SK-N-SH treated with all-trans-retinoic acid at 6 μM for 48 hours (cell line): ENCODE measurements around the gene HPS1.

Source experiments
- ATAC-seq: fragments of 200-7000 bp; cut with Tn5 transposase; 3 replicates; pipeline ENCODE4 v1.9.1; 2020; ENCODE audit warnings: mild to moderate bottlenecking, moderate library complexity
- CREB5 ChIP-seq: fragments of 250-450 bp; sonication (Bioruptor Pico); IDR thresholded peaks from 2 replicates; pipeline ENCODE4 v1.5.1; 2020; ENCODE audit warnings: low read depth, mild to moderate bottlenecking, moderate library complexity
- CSDC2 ChIP-seq: fragments of 250-450 bp; sonication (Bioruptor Pico); IDR thresholded peaks from 2 replicates; pipeline ENCODE4 v1.5.0; 2020; ENCODE audit warnings: mild to moderate bottlenecking, moderate library complexity
- ESRRG ChIP-seq: fragments of 250-450 bp; sonication (Bioruptor Pico); IDR thresholded peaks from 2 replicates; pipeline ENCODE4 v1.6.1; 2021; ENCODE audit warnings: mild to moderate bottlenecking
- GLIS3 ChIP-seq: fragments of 250-450 bp; sonication (Bioruptor Pico); IDR thresholded peaks from 2 replicates; pipeline ENCODE4 v1.5.0; 2020; ENCODE audit warnings: mild to moderate bottlenecking, moderate library complexity
- ISL1 ChIP-seq: fragments of 250-450 bp; sonication (Bioruptor Pico); IDR thresholded peaks from 2 replicates; pipeline ENCODE4 v2.1.2; 2022; ENCODE audit warnings: mild to moderate bottlenecking, moderate library complexity
- OSR1 ChIP-seq: fragments of 250-450 bp; sonication (Bioruptor Pico); IDR thresholded peaks from 2 replicates; pipeline ENCODE4 v1.8.0; 2022; ENCODE audit warnings: moderate library complexity, mild to moderate bottlenecking, inconsistent platforms
- PATZ1 ChIP-seq: fragments of 250-450 bp; sonication (Bioruptor Pico); IDR thresholded peaks from 2 replicates; pipeline ENCODE4 v1.8.0; 2020; ENCODE audit warnings: mild to moderate bottlenecking, moderate library complexity, borderline replicate concordance
- POU6F1 ChIP-seq: fragments of 250-450 bp; sonication (Bioruptor Pico); IDR thresholded peaks from 2 replicates; pipeline ENCODE4 v1.8.0; 2021; ENCODE audit warnings: low read depth, mild to moderate bottlenecking, moderate library complexity, borderline replicate concordance
- RARB ChIP-seq: fragments of 250-450 bp; sonication (Bioruptor Pico); IDR thresholded peaks from 2 replicates; pipeline ENCODE4 v1.8.0; 2021; ENCODE audit warnings: mild to moderate bottlenecking, moderate library complexity
- SNAI2 ChIP-seq: fragments of 250-450 bp; sonication (Bioruptor Pico); IDR thresholded peaks from 2 replicates; pipeline ENCODE4 v1.5.0; 2020; ENCODE audit warnings: mild to moderate bottlenecking, moderate library complexity
- TCF4 ChIP-seq: fragments of 250-450 bp; sonication (Bioruptor Pico); IDR thresholded peaks from 2 replicates; pipeline ENCODE4 v1.8.0; 2021; ENCODE audit warnings: mild to moderate bottlenecking, moderate library complexity, borderline replicate concordance
- TOX ChIP-seq: fragments of 250-450 bp; sonication (Bioruptor Pico); IDR thresholded peaks from 2 replicates; pipeline ENCODE4 v1.8.0; 2021; ENCODE audit warnings: mild to moderate bottlenecking, moderate library complexity, borderline replicate concordance
- TSHZ2 ChIP-seq: fragments of 250-450 bp; sonication (Bioruptor Pico); IDR thresholded peaks from 2 replicates; pipeline ENCODE4 v1.5.0; 2020; ENCODE audit warnings: mild to moderate bottlenecking, moderate library complexity
- ZC3H10 ChIP-seq: fragments of 250-450 bp; sonication (Bioruptor Pico); IDR thresholded peaks from 2 replicates; pipeline ENCODE4 v1.5.1; 2021; ENCODE audit warnings: mild to moderate bottlenecking, moderate library complexity
- ZFP3 ChIP-seq: fragments of 250-450 bp; sonication (Bioruptor Pico); IDR thresholded peaks from 2 replicates; pipeline ENCODE4 v1.5.0; 2020; ENCODE audit warnings: mild to moderate bottlenecking, moderate library complexity
- ZFP30 ChIP-seq: fragments of 450-650 bp; formaldehyde crosslinking; IDR thresholded peaks from 2 replicates; pipeline ENCODE4 v1.5.0; 2022; ENCODE audit warnings: mild to moderate bottlenecking, moderate library complexity
- ZNF565 ChIP-seq: fragments of 450-650 bp; formaldehyde crosslinking; conservative IDR thresholded peaks from 2 replicates; pipeline ENCODE4 v1.5.0; 2020; ENCODE audit warnings: low read depth, mild to moderate bottlenecking, moderate library complexity
- ZNF70 ChIP-seq: fragments of 450-650 bp; formaldehyde crosslinking; IDR thresholded peaks from 2 replicates; pipeline ENCODE4 v1.5.0; 2020; ENCODE audit warnings: mild to moderate bottlenecking, moderate library complexity
- ZNF8 ChIP-seq: fragments of 450-650 bp; formaldehyde crosslinking; IDR thresholded peaks from 2 replicates; pipeline ENCODE4 v1.5.0; 2020; ENCODE audit warnings: mild to moderate bottlenecking, moderate library complexity
- TF ChIP-seq, protein P1 (sequence below): fragments of 250-450 bp; sonication (Bioruptor Pico); IDR thresholded peaks from 2 replicates; pipeline ENCODE4 v1.5.1; 2021; ENCODE audit warnings: mild to moderate bottlenecking, moderate library complexity

The HPS1 gene

GRCh38 chr10:98404571-98405359 is 42.0 kb downstream of the HPS1 start:
- ATAC-seq = peak; percentile 57

DNA sequence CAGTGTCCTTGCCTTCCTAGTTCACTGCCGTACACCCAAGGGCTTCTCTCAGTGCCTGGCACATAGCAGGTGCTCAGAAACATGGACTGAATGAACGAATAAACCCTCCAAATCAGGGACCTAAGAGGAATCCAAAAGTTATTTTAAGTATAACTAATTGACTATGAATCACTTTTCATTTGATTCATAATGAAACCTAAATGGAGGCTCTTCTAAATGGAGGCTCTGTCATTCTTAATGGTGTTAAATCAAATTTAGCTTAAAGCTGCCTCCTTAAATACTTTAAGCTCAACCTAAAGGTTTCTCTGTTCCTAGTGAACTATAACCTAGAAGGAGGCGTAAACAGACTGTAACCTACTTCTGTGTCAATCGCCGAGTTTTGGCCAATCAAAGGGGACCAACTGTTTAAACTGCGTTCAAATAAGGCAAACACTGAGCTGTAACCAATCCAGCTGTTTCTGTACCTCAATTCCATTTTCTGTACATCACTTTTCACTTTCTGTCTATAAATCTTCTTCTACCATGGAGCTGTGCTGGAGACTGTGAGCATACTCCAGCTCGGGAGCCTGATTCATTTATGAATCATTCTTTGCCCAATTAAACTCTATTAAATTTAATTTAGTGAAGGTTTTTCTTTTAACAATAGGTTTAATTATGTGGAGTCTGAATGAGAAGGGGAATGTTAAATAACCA is 42.8 kb downstream of the HPS1 start:
- ATAC-seq = peak; percentile 65
- TF ChIP-seq RARB (CRISPR knock-in tag) = no peak
- TF ChIP-seq ISL1 (CRISPR knock-in tag) = peak; percentile 34; the same call in 1 of the 2 replicates
- no peak for TF ChIP-seq ZNF8 (CRISPR knock-in tag)
- TF ChIP-seq TSHZ2 (CRISPR knock-in tag) = no peak
- TF ChIP-seq ZC3H10 (CRISPR knock-in tag) = peak; percentile 63; the same call in 1 of the 2 replicates
- no peak for TF ChIP-seq CREB5 (CRISPR knock-in tag)
- TF ChIP-seq ESRRG = no peak
- no peak for TF ChIP-seq OSR1 (CRISPR knock-in tag)
- no peak for TF ChIP-seq CSDC2
- TF ChIP-seq ZFP3 (CRISPR knock-in tag) = no peak

More at GRCh38 chr10:98404571-98405359, 42.0 kb downstream of the HPS1 start:
- TF ChIP-seq ESRRG (no peak), GLIS3 (CRISPR knock-in tag) (no peak), TSHZ2 (CRISPR knock-in tag) (no peak), PATZ1 (no peak), ZNF8 (CRISPR knock-in tag) (no peak), TCF4 (CRISPR knock-in tag) (no peak), OSR1 (CRISPR knock-in tag) (no peak), RARB (CRISPR knock-in tag) (no peak), SNAI2 (CRISPR knock-in tag) (no peak)

DNA sequence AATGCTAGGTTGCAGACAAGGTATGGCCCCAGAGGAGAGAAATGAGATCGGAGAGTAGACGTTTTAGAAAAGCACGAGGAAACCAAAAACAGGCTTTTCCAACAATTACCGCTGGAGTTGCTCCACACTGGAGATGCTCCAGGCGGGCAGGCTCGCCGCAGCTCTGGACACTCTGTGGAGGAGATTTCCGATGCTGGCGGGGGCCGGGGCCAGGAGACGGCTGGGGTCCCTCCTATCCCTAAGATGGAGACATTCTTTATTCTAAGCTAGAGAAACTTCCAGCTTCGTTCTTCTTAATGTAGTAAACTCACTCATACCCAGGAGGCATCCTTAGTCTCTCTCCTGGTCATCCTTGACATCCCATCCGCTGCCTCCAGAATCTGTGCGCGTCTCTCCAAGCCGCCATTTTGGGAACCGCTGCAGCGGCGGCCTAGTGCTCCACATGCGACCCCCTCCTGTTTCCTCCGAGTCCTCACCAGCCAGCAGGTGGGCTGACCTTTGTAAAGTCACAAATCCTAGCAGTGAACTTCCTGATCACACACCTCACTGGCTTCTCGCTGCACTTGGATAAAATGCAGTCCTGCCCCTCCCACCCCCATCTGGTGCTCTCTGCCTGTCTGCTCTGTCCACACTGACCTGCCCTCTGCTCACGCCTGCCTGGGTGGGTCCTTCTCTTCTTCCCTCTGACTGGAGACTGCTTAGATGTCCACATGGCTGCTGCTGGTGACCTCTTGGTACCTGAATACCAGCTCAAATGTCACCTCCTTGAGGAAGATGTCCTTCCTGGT is 43.6 kb downstream of the HPS1 start:
- no peak for ATAC-seq
- TF ChIP-seq OSR1 (CRISPR knock-in tag) (no peak), ZNF565 (CRISPR knock-in tag) (no peak), ZFP3 (CRISPR knock-in tag) (no peak), ESRRG (no peak), GLIS3 (CRISPR knock-in tag) (no peak), CREB5 (CRISPR knock-in tag) (no peak), TCF4 (CRISPR knock-in tag) (no peak), ZC3H10 (CRISPR knock-in tag) (no peak), ZNF70 (no peak), POU6F1 (CRISPR knock-in tag) (no peak), ZNF8 (CRISPR knock-in tag) (no peak), ISL1 (CRISPR knock-in tag) (no peak), ZFP30 (CRISPR knock-in tag) (no peak), TOX (CRISPR knock-in tag) (no peak)
- TF ChIP-seq, protein P1, sequence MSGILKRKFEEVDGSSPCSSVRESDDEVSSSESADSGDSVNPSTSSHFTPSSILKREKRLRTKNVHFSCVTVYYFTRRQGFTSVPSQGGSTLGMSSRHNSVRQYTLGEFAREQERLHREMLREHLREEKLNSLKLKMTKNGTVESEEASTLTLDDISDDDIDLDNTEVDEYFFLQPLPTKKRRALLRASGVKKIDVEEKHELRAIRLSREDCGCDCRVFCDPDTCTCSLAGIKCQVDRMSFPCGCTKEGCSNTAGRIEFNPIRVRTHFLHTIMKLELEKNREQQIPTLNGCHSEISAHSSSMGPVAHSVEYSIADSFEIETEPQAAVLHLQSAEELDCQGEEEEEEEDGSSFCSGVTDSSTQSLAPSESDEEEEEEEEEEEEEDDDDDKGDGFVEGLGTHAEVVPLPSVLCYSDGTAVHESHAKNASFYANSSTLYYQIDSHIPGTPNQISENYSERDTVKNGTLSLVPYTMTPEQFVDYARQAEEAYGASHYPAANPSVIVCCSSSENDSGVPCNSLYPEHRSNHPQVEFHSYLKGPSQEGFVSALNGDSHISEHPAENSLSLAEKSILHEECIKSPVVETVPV (CRISPR knock-in tag) = no peak
